Stomach (tissue), 4 donors: ENCODE measurements around the gene CCT6B.

Experiments
- CTCF ChIP-seq, 7 experiments: fragments of 450-650 bp in 4 of 7; fragments of 200-600 bp in 3 of 7; sonication (generic) in 3 of 7; IDR thresholded peaks; one replicate each; pipeline ENCODE4 v1.5.1; 2016 to 2019; ENCODE audit warnings: antibody characterized with exemption in 7 of 7, control low read depth in 2 of 7, mild to moderate bottlenecking in 1 of 7
- EP300 ChIP-seq: sonication (generic); formaldehyde crosslinking; IDR thresholded peaks from one replicate; pipeline ENCODE4 v1.6.1; 2017; ENCODE audit warnings: antibody characterized with exemption
- POLR2A ChIP-seq, 4 donors: fragments of 450-650 bp; IDR thresholded peaks; one replicate each; pipeline ENCODE4 v1.6.1; 2016; ENCODE audit warnings: antibody characterized with exemption in 4 of 4, control low read depth in 2 of 4, mild to moderate bottlenecking in 1 of 4, moderate library complexity in 1 of 4
- POLR2AphosphoS5 ChIP-seq, 3 donors: sonication (generic); formaldehyde crosslinking; IDR thresholded peaks; one replicate each; pipeline ENCODE4 v1.6.1; 2016; ENCODE audit warnings: antibody characterized with exemption in 3 of 3

GRCh38 chr17:34909040-34909439 is 52.2 kb downstream of the CCT6B start:
- no peak for TF ChIP-seq CTCF (IDR thresholded peaks at IDR 0.05)
- TF ChIP-seq POLR2A (IDR thresholded peaks at IDR 0.05) = no peak
- TF ChIP-seq POLR2AphosphoS5 (IDR thresholded peaks at IDR 0.05) = no peak
- TF ChIP-seq EP300 = no peak
